ENCODE measurements around the gene GTPBP4.
A peak's percentile ranks its signal among the peaks of the same experiment; 100 is the strongest.
"Not testable (repeated sequence)": the region's sequence is repeated elsewhere in the genome, so short reads cannot be mapped to it uniquely, and the experiment has no call there.

Gene GTPBP4

GRCh38 chr10:1061930-1062774 lies 73.9 kb downstream of the GTPBP4 start:
- no peak for DNase-seq

- DNase-seq, result peak in 1 of 2 experiments; percentile 42
These were observed 75.1 kb downstream of the GTPBP4 start for GRCh38 chr10:1063232-1063865.

GRCh38 chr10:1064964-1065247 lies 76.7 kb downstream of the GTPBP4 start:
- DNase-seq, result no peak

DNA sequence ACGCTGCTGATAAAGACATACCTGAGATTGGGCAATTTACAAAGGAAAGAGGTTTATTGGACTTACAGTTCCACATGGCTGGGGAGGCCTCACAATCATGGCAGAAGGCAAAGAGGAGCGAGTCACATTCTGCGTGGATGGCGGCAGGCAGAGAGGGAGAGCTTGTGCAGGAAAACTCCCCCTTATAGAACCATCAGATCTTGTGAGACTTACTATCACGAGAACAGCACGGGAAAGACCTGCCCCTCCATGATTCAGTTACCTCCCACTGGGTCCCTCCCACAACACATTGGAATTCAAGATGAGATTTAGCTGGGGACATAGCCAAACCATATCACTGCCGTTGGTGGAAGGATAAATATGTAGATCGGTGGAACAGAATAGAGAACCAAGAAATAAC lies 78.5 kb downstream of the GTPBP4 start:
- DNase-seq, result not testable (repeated sequence)

- DNase-seq, result no peak
These were observed 80.4 kb downstream of the GTPBP4 start for GRCh38 chr10:1068380-1069361.
